ENCODE data around the gene FGF3.

FGF3 gene

DNA sequence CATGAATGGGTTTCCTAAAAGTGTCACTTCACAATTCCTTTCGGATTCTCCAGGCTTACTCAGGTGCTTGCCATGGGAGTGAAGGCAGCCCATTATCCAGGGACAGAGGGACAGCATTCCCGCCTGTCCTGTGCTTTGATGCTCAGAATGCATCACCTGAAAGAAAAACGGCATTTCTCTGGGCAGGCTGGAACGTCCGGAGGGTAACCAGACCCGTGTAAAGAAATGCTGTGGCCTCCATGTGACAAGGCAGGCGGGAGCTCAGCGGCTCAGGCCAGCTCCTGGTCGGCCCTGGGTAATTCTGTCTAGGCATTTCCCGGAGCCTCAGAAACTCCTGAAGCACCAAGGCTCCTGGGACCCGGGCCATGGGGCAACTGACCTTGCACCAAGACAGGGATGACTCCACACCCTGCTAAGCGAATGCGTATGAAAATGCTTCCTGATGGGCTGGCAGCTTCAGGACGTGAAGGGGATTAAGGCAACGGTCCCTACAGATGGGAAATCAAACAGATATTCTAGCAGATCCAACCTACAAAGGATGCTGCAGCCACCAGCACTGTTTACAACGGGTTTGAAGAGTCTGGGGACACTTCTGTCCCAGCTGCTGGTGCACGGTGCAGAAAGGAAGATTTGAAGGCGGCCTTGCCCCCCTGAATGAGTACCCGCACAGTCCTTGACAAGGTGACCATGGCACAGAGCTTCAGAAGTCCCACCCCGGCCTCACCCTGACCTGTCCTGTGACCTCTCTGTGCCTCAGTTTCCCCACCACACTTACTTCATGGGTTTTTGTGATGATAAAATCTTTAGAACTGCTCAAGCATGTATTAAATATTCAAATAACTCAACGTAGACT lies 13.6 kb upstream of the FGF3 start:
- Histone ChIP-seq H3K36me3 (ENCODE audit: insufficient read depth, low read length) (no peaks in the 10 kb centered on the region), H3K4me2 (ENCODE audit: low read length) (no peak overlapping the region), H3K4me3 (ENCODE audit: low read length) (no peak overlapping the region), H3K27me3 (ENCODE audit: control insufficient read depth, insufficient read depth, low read length) (peaks cover 44% of the 10 kb centered on the region), H3K9me3 (replicated peaks; ENCODE audit: low read length) (no peaks in the 10 kb centered on the region), H3K9ac (ENCODE audit: low read depth, low read length) (no peak overlapping the region), H3K4me1 (ENCODE audit: control insufficient read depth, insufficient read depth, low read length) (no peaks in the 10 kb centered on the region)

- Histone ChIP-seq H3K27me3 (ENCODE audit: control insufficient read depth, insufficient read depth, low read length) (peaks cover 42% of the 10 kb centered on the region), H3K4me2 (ENCODE audit: low read length) (no peak overlapping the region), H3K9me3 (replicated peaks; ENCODE audit: low read length) (no peaks in the 10 kb centered on the region), H3K9ac (ENCODE audit: low read depth, low read length) (no peak overlapping the region), H3K4me3 (ENCODE audit: low read length) (no peak overlapping the region), H3K36me3 (ENCODE audit: insufficient read depth, low read length) (no peaks in the 10 kb centered on the region), H3K4me1 (ENCODE audit: control insufficient read depth, insufficient read depth, low read length) (no peaks in the 10 kb centered on the region)
Observed at GRCh38 chr11:69831985-69832384, 12.8 kb upstream of the FGF3 start.

DNA sequence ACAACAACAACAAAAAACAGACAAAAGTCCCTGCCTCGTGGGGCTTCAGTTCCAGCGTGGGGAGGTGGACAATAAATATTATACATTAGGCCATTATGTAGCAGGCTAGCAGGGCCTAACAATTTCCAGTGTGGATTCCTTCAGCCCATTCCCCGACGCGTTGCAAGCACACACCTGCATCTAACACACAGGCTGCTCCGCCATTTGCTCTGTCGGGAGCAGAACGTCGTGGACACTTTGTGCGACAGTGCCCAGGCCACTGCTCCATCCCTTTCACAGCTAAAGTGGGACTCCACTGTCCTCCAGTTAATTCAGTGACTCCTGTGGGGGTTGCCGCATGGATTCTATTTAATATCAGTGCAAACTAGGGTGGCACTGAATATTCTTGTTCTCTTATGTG lies 10.9 kb upstream of the FGF3 start:
- no peak overlapping the region for H3K4me2 ChIP-seq (ENCODE audit: low read length)
- no peak overlapping the region for H3K4me3 ChIP-seq (ENCODE audit: low read length)
- H3K36me3 ChIP-seq (ENCODE audit: insufficient read depth, low read length), result no peaks in the 10 kb centered on the region
- H3K27me3 ChIP-seq (ENCODE audit: control insufficient read depth, insufficient read depth, low read length), result peaks cover 47% of the 10 kb centered on the region
- H3K9me3 ChIP-seq (replicated peaks; ENCODE audit: low read length), result no peaks in the 10 kb centered on the region
- no peaks in the 10 kb centered on the region for H3K4me1 ChIP-seq (ENCODE audit: control insufficient read depth, insufficient read depth, low read length)
- no peak overlapping the region for H3K9ac ChIP-seq (ENCODE audit: low read depth, low read length)

GRCh38 chr11:69828971-69829344 lies 9.7 kb upstream of the FGF3 start:
- peaks cover 44% of the 10 kb centered on the region for H3K27me3 ChIP-seq (ENCODE audit: control insufficient read depth, insufficient read depth, low read length)
- H3K4me2 ChIP-seq (ENCODE audit: low read length), result no peak overlapping the region
- H3K9me3 ChIP-seq (replicated peaks; ENCODE audit: low read length), result no peaks in the 10 kb centered on the region
- no peak overlapping the region for H3K9ac ChIP-seq (ENCODE audit: low read depth, low read length)
- no peaks in the 10 kb centered on the region for H3K36me3 ChIP-seq (ENCODE audit: insufficient read depth, low read length)
- H3K4me3 ChIP-seq (ENCODE audit: low read length), result no peak overlapping the region
- no peaks in the 10 kb centered on the region for H3K4me1 ChIP-seq (ENCODE audit: control insufficient read depth, insufficient read depth, low read length)

DNA sequence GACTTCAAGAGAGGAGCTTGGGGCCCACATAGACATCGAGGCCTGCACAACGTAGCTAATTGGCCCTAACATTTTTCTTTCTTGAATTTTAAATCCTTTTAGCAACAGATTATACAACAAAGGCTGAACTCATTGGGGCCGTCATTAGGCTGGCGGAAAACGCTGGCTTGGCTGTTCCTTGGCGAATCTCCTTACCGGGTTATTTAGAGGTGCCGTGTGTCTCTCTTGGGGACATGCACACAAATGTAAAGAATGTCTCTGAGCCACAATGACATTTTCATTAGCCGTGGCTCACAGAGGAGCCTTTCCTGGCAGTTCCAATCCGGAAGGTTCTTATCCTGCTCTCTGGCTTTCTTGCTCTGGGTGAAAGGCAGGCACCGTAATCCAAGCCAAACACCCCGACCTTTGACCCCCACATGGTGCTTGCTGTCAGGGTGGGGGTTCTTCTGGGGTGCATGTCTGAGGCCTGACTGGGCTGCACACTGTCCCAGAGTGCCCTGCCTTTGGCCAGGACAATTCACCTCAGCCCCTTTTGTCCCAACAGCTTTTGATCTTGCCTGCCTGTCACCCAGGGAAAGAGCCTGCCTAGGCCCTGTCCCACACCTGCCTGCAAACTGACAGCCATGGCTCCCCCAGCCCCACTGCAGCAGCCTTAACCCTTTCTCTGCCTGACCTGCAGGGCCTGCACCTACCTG lies 9.2 kb upstream of the FGF3 start:
- Histone ChIP-seq H3K4me1 (ENCODE audit: control insufficient read depth, insufficient read depth, low read length) (no peaks in the 10 kb centered on the region), H3K9ac (ENCODE audit: low read depth, low read length) (no peak overlapping the region), H3K4me3 (ENCODE audit: low read length) (no peak overlapping the region), H3K9me3 (replicated peaks; ENCODE audit: low read length) (no peaks in the 10 kb centered on the region), H3K27me3 (ENCODE audit: control insufficient read depth, insufficient read depth, low read length) (peaks cover 49% of the 10 kb centered on the region), H3K36me3 (ENCODE audit: insufficient read depth, low read length) (no peaks in the 10 kb centered on the region), H3K4me2 (ENCODE audit: low read length) (no peak overlapping the region)

GRCh38 chr11:69826773-69827172 lies 7.6 kb upstream of the FGF3 start:
- H3K9me3 ChIP-seq (replicated peaks; ENCODE audit: low read length), result no peaks in the 10 kb centered on the region
- peaks cover 48% of the 10 kb centered on the region for H3K27me3 ChIP-seq (ENCODE audit: control insufficient read depth, insufficient read depth, low read length)

GRCh38 chr11:69825941-69826340 lies 6.7 kb upstream of the FGF3 start:
- Histone ChIP-seq H3K9me3 (replicated peaks; ENCODE audit: low read length) (no peaks in the 10 kb centered on the region), H3K36me3 (ENCODE audit: insufficient read depth, low read length) (no peaks in the 10 kb centered on the region), H3K27me3 (ENCODE audit: control insufficient read depth, insufficient read depth, low read length) (peaks cover 51% of the 10 kb centered on the region), H3K4me3 (ENCODE audit: low read length) (no peak overlapping the region), H3K4me1 (ENCODE audit: control insufficient read depth, insufficient read depth, low read length) (no peaks in the 10 kb centered on the region), H3K9ac (ENCODE audit: low read depth, low read length) (no peak overlapping the region), H3K4me2 (ENCODE audit: low read length) (no peak overlapping the region)

More at GRCh38 chr11:69826773-69827172, 7.6 kb upstream of the FGF3 start:
- Histone ChIP-seq H3K9ac (ENCODE audit: low read depth, low read length) (no peak overlapping the region), H3K4me1 (ENCODE audit: control insufficient read depth, insufficient read depth, low read length) (no peaks in the 10 kb centered on the region), H3K4me2 (ENCODE audit: low read length) (no peak overlapping the region), H3K36me3 (ENCODE audit: insufficient read depth, low read length) (no peaks in the 10 kb centered on the region), H3K4me3 (ENCODE audit: low read length) (no peak overlapping the region)

DNA sequence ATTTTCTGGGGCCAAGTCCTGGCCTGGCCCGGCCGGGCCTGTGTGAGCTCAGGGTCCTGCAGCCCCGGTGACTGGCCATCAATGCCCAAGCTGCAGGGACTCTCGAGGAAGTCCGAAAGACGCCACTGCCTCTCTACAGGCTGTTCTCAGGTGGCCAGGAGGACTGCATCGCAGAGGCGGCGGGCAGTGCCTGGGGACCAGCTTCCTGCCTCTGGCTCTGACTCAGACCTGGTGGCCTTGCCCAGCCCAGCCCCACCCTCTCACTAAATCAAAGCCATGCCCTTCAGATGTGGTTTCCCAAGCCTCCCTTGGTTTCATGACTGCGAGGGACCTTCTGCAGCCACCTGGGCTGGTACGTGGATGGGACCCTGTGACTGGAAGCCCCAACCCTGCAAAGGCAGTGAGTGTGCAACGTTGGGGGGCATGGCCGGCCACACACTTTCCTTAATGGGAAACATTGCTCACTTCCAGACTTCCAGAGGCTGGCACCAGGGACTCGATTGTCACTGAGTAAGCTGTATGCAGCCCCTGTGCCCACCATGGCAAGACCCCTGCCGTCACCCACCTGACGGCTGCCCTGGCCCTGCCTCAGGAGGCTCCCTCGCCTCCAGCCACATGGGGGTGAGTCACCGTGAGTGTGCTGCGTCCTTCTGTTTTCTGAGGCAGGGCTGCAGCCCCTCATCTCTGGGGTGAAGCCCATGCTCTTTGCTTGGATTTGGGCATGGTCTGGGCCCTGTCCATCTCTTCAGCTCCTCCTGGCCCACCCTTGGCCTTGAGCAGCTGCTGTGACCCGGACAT lies 6.0 kb upstream of the FGF3 start:
- no peak overlapping the region for H3K4me2 ChIP-seq (ENCODE audit: low read length)

DNA sequence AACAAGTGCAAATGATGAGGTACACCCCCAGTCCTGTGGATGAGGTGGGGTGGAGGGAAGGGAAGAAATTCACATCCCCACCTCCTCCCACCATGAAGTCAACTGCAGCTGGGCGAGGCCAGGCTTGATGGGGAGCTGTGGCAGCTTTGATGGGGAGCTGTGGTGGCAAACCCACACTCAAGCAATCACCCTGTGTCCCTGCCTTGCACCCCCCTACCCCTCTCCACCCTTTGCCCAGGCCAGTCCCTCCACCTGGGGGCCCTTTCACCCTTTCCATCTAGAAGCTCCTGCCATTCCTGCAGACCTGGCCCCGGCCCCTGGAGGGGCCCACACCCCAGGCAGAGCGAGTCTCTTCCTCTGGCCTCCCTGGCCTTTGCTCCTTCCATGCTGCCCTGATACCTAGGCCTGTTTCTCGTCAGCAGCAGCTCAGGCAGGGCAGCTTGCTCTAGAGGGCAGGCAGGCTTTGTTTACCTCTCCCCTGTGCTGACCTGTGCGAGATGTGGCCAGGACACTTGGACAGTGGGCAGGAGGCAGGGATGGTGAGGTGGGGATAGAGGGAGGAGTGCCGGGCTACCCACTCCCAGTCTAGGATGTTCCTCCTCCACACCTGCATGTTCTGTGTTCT lies 4.5 kb upstream of the FGF3 start:
- H3K4me3 ChIP-seq (ENCODE audit: low read length), result no peak overlapping the region
- no peak overlapping the region for H3K9ac ChIP-seq (ENCODE audit: low read depth, low read length)
- no peaks in the 10 kb centered on the region for H3K4me1 ChIP-seq (ENCODE audit: control insufficient read depth, insufficient read depth, low read length)
- no peak overlapping the region for H3K4me2 ChIP-seq (ENCODE audit: low read length)
- peaks cover 57% of the 10 kb centered on the region for H3K27me3 ChIP-seq (ENCODE audit: control insufficient read depth, insufficient read depth, low read length)
- H3K36me3 ChIP-seq (ENCODE audit: insufficient read depth, low read length), result no peaks in the 10 kb centered on the region
- H3K9me3 ChIP-seq (replicated peaks; ENCODE audit: low read length), result no peaks in the 10 kb centered on the region

More for the DNA sequence above, 6.0 kb upstream of the FGF3 start:
- H3K9me3 ChIP-seq (replicated peaks; ENCODE audit: low read length), result no peaks in the 10 kb centered on the region
- H3K27me3 ChIP-seq (ENCODE audit: control insufficient read depth, insufficient read depth, low read length), result peaks cover 53% of the 10 kb centered on the region
- no peaks in the 10 kb centered on the region for H3K36me3 ChIP-seq (ENCODE audit: insufficient read depth, low read length)
- no peak overlapping the region for H3K4me3 ChIP-seq (ENCODE audit: low read length)
- H3K4me1 ChIP-seq (ENCODE audit: control insufficient read depth, insufficient read depth, low read length), result no peaks in the 10 kb centered on the region
- no peak overlapping the region for H3K9ac ChIP-seq (ENCODE audit: low read depth, low read length)

- H3K9me3 ChIP-seq (replicated peaks; ENCODE audit: low read length), result no peaks in the 10 kb centered on the region
Observed at GRCh38 chr11:69822676-69823494, 3.7 kb upstream of the FGF3 start.

More at GRCh38 chr11:69822676-69823494, 3.7 kb upstream of the FGF3 start:
- H3K9ac ChIP-seq (ENCODE audit: low read depth, low read length), result no peak overlapping the region
- H3K4me2 ChIP-seq (ENCODE audit: low read length), result no peak overlapping the region
- no peaks in the 10 kb centered on the region for H3K36me3 ChIP-seq (ENCODE audit: insufficient read depth, low read length)
- H3K4me3 ChIP-seq (ENCODE audit: low read length), result no peak overlapping the region
- peaks cover 61% of the 10 kb centered on the region for H3K27me3 ChIP-seq (ENCODE audit: control insufficient read depth, insufficient read depth, low read length)
- no peaks in the 10 kb centered on the region for H3K4me1 ChIP-seq (ENCODE audit: control insufficient read depth, insufficient read depth, low read length)
